ENCODE measurements around the gene OR51S1. TPM values are rescaled to one million over a fixed set of nuclear protein-coding genes. Genes with fewer than 3 reads are reported as not detected.

The OR51S1 gene
- total RNA-seq, 1 donor from 2014 or later, result not detected

- no peak overlapping the region for H3K27ac ChIP-seq (replicated peaks)
- no peak overlapping the region for H3K4me3 ChIP-seq
- H3K9me3 ChIP-seq (replicated peaks), result no peaks in the 10 kb centered on the region
- no peaks in the 10 kb centered on the region for H3K27me3 ChIP-seq (ENCODE audit: low read depth)
- no peak for TF ChIP-seq CTCF (IDR thresholded peaks at IDR 0.05; ENCODE audit: borderline replicate concordance)
- intact Hi-C loops (cut with micrococcal nuclease), result no loop called here
- peaks cover 1% of the 10 kb centered on the region for H3K4me1 ChIP-seq
- DNase-seq, result no peak
- no peaks in the 10 kb centered on the region for H3K36me3 ChIP-seq
Measured at GRCh38 chr11:4830346-4830745, 18.7 kb downstream of the OR51S1 start.

- H3K36me3 ChIP-seq, result no peaks in the 10 kb centered on the region
- no peak overlapping the region for H3K27ac ChIP-seq (replicated peaks)
- no peak for DNase-seq
- intact Hi-C loops (cut with micrococcal nuclease), result loop anchor here (5.0 kb wide), 1 partner anchor 199 kb away; no protein-coding TSS in a partner anchor
- no peaks in the 10 kb centered on the region for H3K9me3 ChIP-seq (replicated peaks)
- no peaks in the 10 kb centered on the region for H3K27me3 ChIP-seq (ENCODE audit: low read depth)
- H3K4me1 ChIP-seq, result no peaks in the 10 kb centered on the region
- peak; percentile 71 for TF ChIP-seq CTCF (IDR thresholded peaks at IDR 0.05; ENCODE audit: borderline replicate concordance)
- H3K4me3 ChIP-seq, result no peak overlapping the region
Measured at GRCh38 chr11:4826425-4826824, 22.6 kb downstream of the OR51S1 start.

DNA sequence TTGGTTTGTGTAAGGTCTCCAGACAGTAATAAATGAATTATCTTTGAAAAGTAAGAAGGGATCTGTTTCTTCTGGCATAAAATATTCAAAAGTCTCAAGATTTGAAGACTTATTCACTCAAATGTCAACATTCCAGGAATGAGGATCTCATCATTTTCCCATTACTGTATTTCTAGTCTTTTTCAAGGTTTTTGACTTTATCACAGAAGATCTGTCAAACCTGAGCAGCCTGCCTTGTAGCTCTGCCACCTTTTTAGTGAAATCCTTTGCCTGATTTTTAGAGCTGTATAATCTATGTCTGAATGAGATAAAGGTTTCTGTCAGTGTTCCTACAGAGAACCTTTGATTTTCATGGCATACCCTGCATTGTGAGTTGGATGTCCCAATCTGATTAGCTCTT lies 23.9 kb downstream of the OR51S1 start:
- Histone ChIP-seq H3K4me1 (no peaks in the 10 kb centered on the region), H3K27me3 (ENCODE audit: low read depth) (no peaks in the 10 kb centered on the region), H3K9me3 (replicated peaks) (no peaks in the 10 kb centered on the region), H3K36me3 (no peaks in the 10 kb centered on the region), H3K4me3 (no peak overlapping the region), H3K27ac (replicated peaks) (no peak overlapping the region)
- no peak for TF ChIP-seq CTCF (IDR thresholded peaks at IDR 0.05; ENCODE audit: borderline replicate concordance)
- intact Hi-C loops (cut with micrococcal nuclease), result loop anchor here (5.0 kb wide), 1 partner anchor 198 kb away; no protein-coding TSS in a partner anchor
- DNase-seq, result no peak

DNA sequence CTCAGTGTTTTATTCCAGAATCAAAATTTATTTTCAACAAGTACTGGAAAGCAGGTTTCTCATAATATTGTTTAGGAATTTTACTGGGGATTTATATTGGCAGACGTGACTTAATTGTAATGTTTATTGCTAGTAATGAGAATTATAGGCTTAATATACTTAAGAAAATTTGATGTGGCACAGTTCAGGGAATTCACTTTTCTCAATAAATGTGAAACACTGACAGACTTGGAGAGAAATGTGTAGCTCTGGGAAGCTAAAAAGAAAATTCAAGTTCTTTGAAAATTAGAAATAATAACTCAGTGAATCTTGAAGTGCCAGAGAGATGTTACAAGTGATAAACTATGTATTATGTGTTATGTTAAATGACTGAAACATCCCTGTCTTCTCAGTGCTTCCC lies 28.0 kb downstream of the OR51S1 start, which contains the start of gene OR51F2:
OR51F2 (plus strand) TSS at position 301 of the 400 bp plus-strand sequence. CDS start 101 bp downstream, outside the sequence.
- TF ChIP-seq CTCF (IDR thresholded peaks at IDR 0.05; ENCODE audit: borderline replicate concordance), result no peak
- Histone ChIP-seq H3K27me3 (ENCODE audit: low read depth) (no peaks in the 10 kb centered on the region), H3K36me3 (no peaks in the 10 kb centered on the region), H3K4me1 (no peaks in the 10 kb centered on the region), H3K27ac (replicated peaks) (no peak within 1 kb of the TSS), H3K9me3 (replicated peaks) (no peaks in the 10 kb centered on the region), H3K4me3 (no peak within 1 kb of the TSS)
- no peak for DNase-seq
- intact Hi-C loops (cut with micrococcal nuclease), result no loop called here

GRCh38 chr11:4809246-4809645 lies 39.8 kb downstream of the OR51S1 start:
- no peak for TF ChIP-seq CTCF (IDR thresholded peaks at IDR 0.05; ENCODE audit: borderline replicate concordance)
- no peak overlapping the region for H3K27ac ChIP-seq (replicated peaks)
- H3K4me1 ChIP-seq, result no peaks in the 10 kb centered on the region
- no peak overlapping the region for H3K4me3 ChIP-seq
- no peaks in the 10 kb centered on the region for H3K9me3 ChIP-seq (replicated peaks)
- intact Hi-C loops (cut with micrococcal nuclease), result no loop called here
- DNase-seq, result no peak
- no peaks in the 10 kb centered on the region for H3K36me3 ChIP-seq
- no peaks in the 10 kb centered on the region for H3K27me3 ChIP-seq (ENCODE audit: low read depth)

Measured in left ventricle myocardium inferior (tissue), 1 donor.